ENCODE measurements around the gene SEL1L.

Gene SEL1L

GRCh38 chr14:81562818-81563217 is 29.2 kb upstream of the SEL1L start:
- FAIRE-seq = no peak
- TF ChIP-seq CTCF (IDR thresholded peaks at IDR 0.05; ENCODE audit: insufficient read depth, missing control alignments) = no peak
- DNase-seq (ENCODE audit: insufficient read length, low spot score) = no peak

GRCh38 chr14:81561084-81561775 is 27.6 kb upstream of the SEL1L start:
- no peak for TF ChIP-seq CTCF (IDR thresholded peaks at IDR 0.05; ENCODE audit: insufficient read depth, missing control alignments)
- DNase-seq (ENCODE audit: insufficient read length, low spot score) = no peak
- FAIRE-seq = no peak

GRCh38 chr14:81559385-81559784 is 25.7 kb upstream of the SEL1L start:
- FAIRE-seq (no peak), DNase-seq (ENCODE audit: insufficient read length, low spot score) (no peak)
- TF ChIP-seq CTCF (IDR thresholded peaks at IDR 0.05; ENCODE audit: insufficient read depth, missing control alignments) = no peak

- no peak for FAIRE-seq
- no peak for TF ChIP-seq CTCF (IDR thresholded peaks at IDR 0.05; ENCODE audit: insufficient read depth, missing control alignments)
- no peak for DNase-seq (ENCODE audit: insufficient read length, low spot score)
Measured at GRCh38 chr14:81557146-81557545, 23.5 kb upstream of the SEL1L start.

GRCh38 chr14:81555684-81556083 is 22.0 kb upstream of the SEL1L start:
- FAIRE-seq = no peak
- TF ChIP-seq CTCF (IDR thresholded peaks at IDR 0.05; ENCODE audit: insufficient read depth, missing control alignments) = no peak
- no peak for DNase-seq (ENCODE audit: insufficient read length, low spot score)

- no peak for TF ChIP-seq CTCF (IDR thresholded peaks at IDR 0.05; ENCODE audit: insufficient read depth, missing control alignments)
- FAIRE-seq (no peak), DNase-seq (ENCODE audit: insufficient read length, low spot score) (no peak)
Measured at GRCh38 chr14:81555051-81555450, 21.4 kb upstream of the SEL1L start.

GRCh38 chr14:81551471-81551870 is 17.8 kb upstream of the SEL1L start:
- DNase-seq (ENCODE audit: insufficient read length, low spot score) = no peak
- no peak for TF ChIP-seq CTCF (IDR thresholded peaks at IDR 0.05; ENCODE audit: insufficient read depth, missing control alignments)
- FAIRE-seq = no peak

All from D721Med (cell line).